ENCODE data around the gene TMEM201. TPM values are rescaled to one million over a fixed set of nuclear protein-coding genes. Genes with fewer than 3 reads are reported as not detected.

Gene TMEM201
- total RNA-seq, 4 donors from 2014 or later = 6.8 to 10.5 (median 8.2) TPM

DNA sequence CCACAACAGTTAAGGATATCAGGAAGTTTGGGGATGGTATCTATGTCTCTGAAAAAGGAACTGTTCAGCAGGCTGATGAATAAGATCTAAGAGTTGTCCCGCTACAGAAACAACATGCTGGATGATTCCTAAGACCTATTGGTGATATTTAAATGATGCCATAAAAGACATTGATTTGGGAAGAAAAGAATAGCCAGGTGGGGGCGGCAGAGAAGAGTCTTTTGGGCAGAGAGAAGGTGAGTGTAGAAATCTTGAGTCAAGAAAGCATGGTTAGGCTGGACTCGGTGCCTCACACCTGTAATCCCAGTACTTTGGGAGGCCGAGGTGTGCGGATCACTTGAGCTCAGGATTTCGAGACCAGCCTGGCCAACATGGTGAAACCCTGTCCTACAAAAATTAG is 11.8 kb upstream of the TMEM201 start:
- Histone ChIP-seq H3K4me3 (no peak overlapping the region), H3K27ac (replicated peaks in 1 of 4) (no peak overlapping the region), H3K27me3 (no peaks in the 10 kb centered on the region), H3K9me3 (no peaks in the 10 kb centered on the region), H3K4me1 (peaks cover 0 to 3% (median 0%) of the 10 kb centered on the region in 4 donors), H3K36me3 (peaks cover 19 to 71% (median 54%) of the 10 kb centered on the region in 4 donors)
- no peak for DNase-seq (ENCODE audit: extremely low spot score)
- TF ChIP-seq EP300 (IDR thresholded peaks at IDR 0.05) (no peak), POLR2AphosphoS5 (IDR thresholded peaks at IDR 0.05) (no peak), CTCF (IDR thresholded peaks at IDR 0.05) (no peak), POLR2A (IDR thresholded peaks at IDR 0.05; ENCODE audit: low read depth) (no peak)
- intact Hi-C loops (cut with DNase I) = no loop called here
- WGBS = 96% methylated on average over 6 of the region's 6 CpGs

- TF ChIP-seq CTCF (IDR thresholded peaks at IDR 0.05) (no peak), EP300 (IDR thresholded peaks at IDR 0.05) (no peak), POLR2AphosphoS5 (IDR thresholded peaks at IDR 0.05) (no peak), POLR2A (IDR thresholded peaks at IDR 0.05; ENCODE audit: low read depth) (no peak)
- peaks cover 0 to 3% (median 0%) of the 10 kb centered on the region in 4 donors for H3K4me1 ChIP-seq
- H3K9me3 ChIP-seq = no peaks in the 10 kb centered on the region
- intact Hi-C loops (cut with DNase I) = no loop called here
- no peak for DNase-seq (ENCODE audit: extremely low spot score)
- no peaks in the 10 kb centered on the region for H3K27me3 ChIP-seq
- 93% methylated on average over 5 of the region's 5 CpGs for WGBS
- no peak overlapping the region for H3K4me3 ChIP-seq
- no peak overlapping the region for H3K27ac ChIP-seq (replicated peaks in 1 of 4)
- H3K36me3 ChIP-seq = peaks cover 19 to 71% (median 57%) of the 10 kb centered on the region in 4 donors
These were observed 11.3 kb upstream of the TMEM201 start for GRCh38 chr1:9577423-9577822.

- Histone ChIP-seq H3K36me3 (peaks cover 19 to 74% (median 56%) of the 10 kb centered on the region in 4 donors), H3K27me3 (no peaks in the 10 kb centered on the region), H3K4me3 (no peak overlapping the region), H3K27ac (replicated peaks in 1 of 4) (no peak overlapping the region), H3K4me1 (no peaks in the 10 kb centered on the region), H3K9me3 (no peaks in the 10 kb centered on the region)
- WGBS = 86% methylated on average over 2 of the region's 2 CpGs
- no peak for DNase-seq (ENCODE audit: extremely low spot score)
- TF ChIP-seq POLR2AphosphoS5 (IDR thresholded peaks at IDR 0.05) (no peak), CTCF (IDR thresholded peaks at IDR 0.05) (no peak), EP300 (IDR thresholded peaks at IDR 0.05) (no peak), POLR2A (IDR thresholded peaks at IDR 0.05; ENCODE audit: low read depth) (no peak)
- intact Hi-C loops (cut with DNase I) = no loop called here
These were observed 7.8 kb upstream of the TMEM201 start for GRCh38 chr1:9580942-9581341.

- Histone ChIP-seq H3K36me3 (peaks cover under 1 to 23% (median 16%) of the 10 kb centered on the region in 4 donors), H3K9me3 (no peaks in the 10 kb centered on the region), H3K4me3 (no peak overlapping the region), H3K4me1 (peaks cover 21 to 30% (median 24%) of the 10 kb centered on the region in 4 donors), H3K27me3 (no peaks in the 10 kb centered on the region), H3K27ac (replicated peaks in 1 of 4) (no peak overlapping the region)
- no peak for DNase-seq (ENCODE audit: extremely low spot score)
- TF ChIP-seq POLR2AphosphoS5 (IDR thresholded peaks at IDR 0.05) (no peak), POLR2A (IDR thresholded peaks at IDR 0.05; ENCODE audit: low read depth) (no peak), CTCF (IDR thresholded peaks at IDR 0.05) (no peak), EP300 (IDR thresholded peaks at IDR 0.05) (no peak)
- intact Hi-C loops (cut with DNase I) = no loop called here
- 85% methylated on average over 3 of the region's 3 CpGs for WGBS
These were observed 2.5 kb upstream of the TMEM201 start for GRCh38 chr1:9586147-9586766.
